ENCODE data around the gene THUMPD1. TPM values are rescaled to one million over a fixed set of nuclear protein-coding genes. Genes with fewer than 3 reads are reported as not detected.

Gene THUMPD1
- total RNA-seq, 1 donor from 2014 or later, result 68.1 TPM

- DNase-seq (ENCODE audit: low read depth in 2 of 2), result no peak
Observed at GRCh38 chr16:20695024-20695423, 46.6 kb downstream of the THUMPD1 start.

GRCh38 chr16:20694096-20694495 lies 47.5 kb downstream of the THUMPD1 start:
- DNase-seq (ENCODE audit: low read depth in 2 of 2), result peak in 1 of 2 donors; percentile 64

GRCh38 chr16:20689668-20690067 lies 52.0 kb downstream of the THUMPD1 start:
- DNase-seq (ENCODE audit: low read depth in 2 of 2), result no peak

- DNase-seq (ENCODE audit: low read depth in 2 of 2), result no peak
Observed at GRCh38 chr16:20683812-20684211, 57.8 kb downstream of the THUMPD1 start.

Other genes starting within 250 kb of the THUMPD1 start
- 0.20 and 0.22 TPM in 2 replicates for gene ACSM2B, start 165.5 kb downstream of the THUMPD1 start, total RNA-seq
- gene ACSM1, start 44.1 kb downstream of the THUMPD1 start, total RNA-seq, result not detected in 2 replicates
- gene ACSM3, start 22.2 kb upstream of the THUMPD1 start, total RNA-seq, result 0.22 TPM in 1 of 2 replicates, not detected in the other
- 11.6 and 13.7 TPM in 2 replicates for gene ERI2, start 64.7 kb upstream of the THUMPD1 start, total RNA-seq
- gene REXO5, start 64.7 kb upstream of the THUMPD1 start, total RNA-seq, result 2.2 and 2.4 TPM in 2 replicates
- gene DCUN1D3, start 158.5 kb upstream of the THUMPD1 start, total RNA-seq, result 17.2 and 20.8 TPM in 2 replicates
- 39.2 and 47.2 TPM in 2 replicates for gene LYRM1, start 159.0 kb upstream of the THUMPD1 start, total RNA-seq

Measured in lung microvascular endothelial cell (primary cell).